GM21526 (cell line): ENCODE results near the gene NDUFA8.

Source experiments
- ATAC-seq: cut with Tn5 transposase; IDR thresholded peaks from one replicate; pipeline ENCODE4 v1.9.1; 2021; ENCODE audit warnings: moderate library complexity; ENCODE audit not compliant: unreplicated experiment, low FRiP score

Gene NDUFA8

GRCh38 chr9:122140368-122141193, 19.0 kb downstream of the NDUFA8 start:
- no peak for ATAC-seq

DNA sequence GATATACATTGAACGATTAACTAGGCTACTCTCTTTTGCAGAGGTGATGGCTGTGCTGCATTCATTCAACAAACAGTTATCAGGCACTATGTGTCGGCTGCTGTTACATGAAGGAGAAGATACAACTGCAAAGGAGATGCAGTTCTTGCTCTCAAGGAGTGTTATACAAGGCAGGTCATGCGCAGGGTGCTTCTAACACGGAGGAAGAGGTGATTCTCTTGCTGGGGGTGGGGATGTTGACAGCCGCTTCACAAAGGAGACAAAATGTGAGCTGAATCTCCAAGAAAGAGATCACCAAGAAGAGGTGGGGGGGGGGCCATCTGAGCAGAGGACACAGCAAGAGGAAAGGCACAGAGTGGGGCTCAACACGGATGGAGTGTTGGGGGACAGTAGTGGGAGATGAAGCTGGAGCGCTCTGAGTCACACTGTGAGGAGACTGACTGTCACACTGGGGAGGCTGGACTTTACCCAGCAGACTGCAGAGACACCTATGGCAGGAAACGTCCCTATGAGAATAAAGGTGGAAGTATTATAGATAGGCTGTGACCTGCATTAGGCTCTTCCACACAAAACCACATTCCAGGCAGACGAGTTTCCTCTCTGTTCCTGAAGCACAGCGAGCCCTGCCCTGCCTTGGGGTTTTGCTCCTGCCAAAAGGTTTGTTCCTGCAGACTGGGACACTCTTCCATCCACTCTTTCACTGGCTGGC, 20.9 kb downstream of the NDUFA8 start:
- ATAC-seq, result no peak

DNA sequence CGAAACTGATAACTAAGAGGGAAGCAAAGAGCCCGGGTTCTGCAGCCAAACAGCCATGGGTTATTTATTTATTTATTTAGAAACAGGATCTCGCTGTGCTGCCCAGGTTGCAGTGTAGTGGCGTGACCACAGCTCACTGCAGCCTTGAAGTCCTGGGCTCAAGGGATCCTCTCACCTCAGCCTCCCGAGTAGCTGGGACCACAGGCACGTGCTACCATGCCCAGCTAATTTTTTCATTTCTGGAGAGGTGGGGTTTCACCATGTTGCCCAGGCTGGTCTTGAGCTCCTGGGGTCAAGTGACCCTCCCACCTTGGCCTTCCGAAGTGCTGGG, 24.1 kb downstream of the NDUFA8 start:
- no peak for ATAC-seq

DNA sequence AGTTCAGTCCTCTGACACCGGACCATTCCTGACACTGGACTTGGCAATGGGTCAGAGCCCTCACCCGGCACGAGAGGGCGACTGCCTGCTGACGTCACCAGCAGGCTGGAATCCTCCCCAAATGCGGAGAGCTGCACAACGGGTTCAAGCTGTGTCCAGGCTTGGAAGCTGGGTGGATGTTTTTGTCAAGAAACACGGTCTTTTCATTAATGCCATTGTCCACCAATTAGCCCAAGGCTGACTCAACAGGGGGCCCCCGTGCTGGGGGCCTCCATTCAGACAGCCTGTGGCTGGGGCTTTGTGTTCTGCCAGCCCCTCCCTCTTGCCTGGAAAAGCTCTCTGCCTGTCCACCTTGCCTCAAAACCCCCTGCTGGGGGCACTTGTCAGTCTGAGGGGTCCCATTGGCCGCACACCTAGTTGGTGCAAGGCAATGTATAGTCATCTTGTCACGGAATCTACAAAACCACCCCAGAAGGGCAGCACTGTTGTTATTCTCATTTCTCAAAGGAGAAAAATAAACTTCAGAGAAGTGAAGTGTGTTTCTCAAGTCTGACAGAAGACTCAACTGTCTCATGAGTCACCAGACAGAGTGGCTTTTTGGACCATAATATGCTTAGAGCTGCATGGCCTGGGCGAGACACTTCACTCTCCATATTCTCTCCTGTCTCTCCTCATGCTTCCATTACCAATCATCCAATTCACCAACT, 24.6 kb downstream of the NDUFA8 start:
- ATAC-seq, result no peak

GRCh38 chr9:122133984-122134535, 25.5 kb downstream of the NDUFA8 start:
- no peak for ATAC-seq

GRCh38 chr9:122133263-122133983, 26.2 kb downstream of the NDUFA8 start:
- no peak for ATAC-seq

GRCh38 chr9:122132539-122132938, 27.0 kb downstream of the NDUFA8 start:
- ATAC-seq, result no peak

DNA sequence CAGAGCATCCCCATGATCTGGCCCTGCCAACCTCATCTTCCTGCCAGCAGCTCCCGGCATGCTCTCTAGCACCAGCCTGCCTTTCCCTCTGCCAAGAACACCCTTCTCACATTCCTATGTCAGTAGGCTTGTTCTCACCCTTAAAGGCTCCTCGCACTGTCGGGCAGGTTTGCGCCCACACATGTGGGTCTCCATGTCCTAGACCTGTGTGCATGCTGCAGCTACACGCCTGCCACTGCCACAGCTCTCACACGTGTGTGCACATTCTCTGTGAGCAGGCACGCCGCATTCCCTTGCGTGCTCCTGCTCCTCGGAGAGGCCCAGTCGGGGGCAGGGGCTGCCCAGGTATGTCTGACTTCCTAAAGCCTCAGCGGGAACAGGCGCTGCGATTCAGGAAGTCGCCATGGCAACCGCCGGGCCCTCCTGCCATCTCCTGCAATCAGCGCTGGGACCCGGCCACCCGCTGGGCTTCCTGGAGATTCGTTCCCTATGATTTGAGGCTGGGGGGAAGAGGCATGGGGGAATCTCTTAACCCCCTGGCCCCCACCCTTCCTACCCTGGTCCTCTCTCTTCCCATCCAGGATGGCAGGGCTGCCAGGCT, 28.1 kb downstream of the NDUFA8 start:
- ATAC-seq, result no peak

DNA sequence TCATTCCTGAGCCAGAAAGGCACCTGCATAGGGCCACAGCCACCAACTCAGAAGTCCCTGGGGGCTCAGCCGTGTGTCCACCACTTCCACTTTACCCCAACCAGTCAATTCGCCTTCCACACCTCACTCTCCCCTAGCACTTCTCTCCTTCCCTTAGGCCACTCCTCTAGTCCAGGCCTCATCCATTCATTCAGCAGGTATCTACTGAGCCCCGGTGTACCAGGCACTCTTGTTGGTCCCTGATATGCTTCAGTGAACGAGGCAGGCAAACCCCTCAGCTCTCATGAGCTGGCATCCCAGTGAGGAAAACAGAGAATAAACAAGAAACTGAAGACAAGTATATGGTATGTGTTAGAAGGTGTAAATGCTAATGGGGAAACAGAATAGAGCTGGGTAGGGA, 28.7 kb downstream of the NDUFA8 start:
- ATAC-seq, result no peak

GRCh38 chr9:122129969-122130368, 29.6 kb downstream of the NDUFA8 start:
- ATAC-seq, result no peak

GRCh38 chr9:122128969-122129343, 30.6 kb downstream of the NDUFA8 start:
- no peak for ATAC-seq

- ATAC-seq, result no peak
These were observed 31.3 kb downstream of the NDUFA8 start for GRCh38 chr9:122128007-122128968.

DNA sequence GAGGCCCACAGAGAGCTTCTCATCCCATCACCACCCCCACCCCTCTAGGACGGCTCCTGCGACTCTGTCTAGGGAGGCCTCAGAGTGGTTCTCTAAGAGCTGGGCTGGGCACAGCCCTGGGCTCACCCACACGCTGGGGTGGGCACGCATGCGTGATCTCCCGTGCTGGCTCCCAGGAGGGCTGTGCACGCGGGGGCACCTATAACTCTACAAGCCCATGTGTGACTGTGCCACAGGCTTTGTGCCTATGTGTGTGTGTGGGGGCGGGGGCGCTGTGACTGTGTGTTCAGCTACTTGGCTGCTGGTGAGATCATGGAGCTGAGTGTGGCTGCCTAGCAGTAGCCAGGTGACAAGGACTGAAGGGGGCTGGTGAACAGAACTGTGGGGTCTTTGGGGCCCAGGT, 32.2 kb downstream of the NDUFA8 start:
- ATAC-seq, result no peak

GRCh38 chr9:122126331-122127261, 33.0 kb downstream of the NDUFA8 start:
- no peak for ATAC-seq

DNA sequence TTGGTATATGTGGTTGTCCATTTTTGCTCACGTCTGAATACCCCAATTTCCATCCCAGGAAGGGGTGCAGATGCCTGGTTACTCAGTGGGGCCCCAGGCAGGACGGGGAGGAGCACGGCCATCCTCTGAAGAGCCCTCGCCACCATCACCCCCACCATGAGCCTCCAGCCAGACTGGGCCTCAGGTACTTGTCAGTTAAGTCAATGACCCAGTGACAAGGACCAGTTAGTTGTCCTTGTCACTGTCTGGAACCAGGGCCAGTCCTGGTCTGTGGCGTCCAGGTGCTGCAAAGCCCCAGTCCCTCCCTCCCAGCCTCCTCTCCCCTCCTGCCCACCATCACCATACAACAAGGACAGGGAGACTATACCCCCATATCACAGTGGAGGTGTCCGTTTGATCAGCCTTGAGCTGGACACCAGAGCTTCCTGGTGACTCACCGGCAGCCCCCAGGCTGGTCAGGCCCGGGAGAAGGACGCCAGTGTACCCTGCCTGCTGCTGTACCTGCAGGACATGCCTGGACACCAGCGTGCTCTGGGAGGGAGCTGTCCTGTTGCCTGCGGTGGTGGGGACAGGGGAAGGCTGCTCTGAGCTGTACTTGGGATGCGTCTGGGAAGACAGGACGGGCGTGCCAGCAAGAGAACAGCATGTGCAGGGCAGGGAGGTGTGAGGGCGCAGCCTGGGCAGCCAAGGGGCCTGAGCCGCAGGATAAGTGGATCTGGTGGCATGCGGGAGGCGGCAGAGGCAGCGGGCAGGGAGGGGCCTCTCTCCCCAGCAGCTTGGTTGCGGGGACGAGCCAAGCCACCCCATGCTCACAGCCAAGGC, 33.9 kb downstream of the NDUFA8 start:
- no peak for ATAC-seq

DNA sequence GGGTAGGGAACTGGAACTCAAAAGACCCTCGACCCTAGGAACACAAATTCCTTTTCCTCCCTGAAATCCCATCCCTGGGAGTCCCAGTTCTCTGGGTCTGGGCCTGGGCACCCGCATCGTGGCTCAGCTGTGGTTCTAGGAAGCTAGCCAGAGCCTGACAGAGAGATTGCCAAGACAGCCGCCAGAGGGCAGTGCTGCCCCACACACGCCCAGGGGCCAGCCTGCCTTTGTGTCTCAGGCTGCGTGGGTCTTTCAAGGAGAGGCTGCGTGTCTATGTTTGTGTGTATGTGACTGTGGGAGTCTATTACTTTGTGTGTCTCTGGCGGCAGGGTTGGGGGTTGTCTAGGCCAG, 34.4 kb downstream of the NDUFA8 start:
- ATAC-seq, result no peak

- no peak for ATAC-seq
These were observed 35.1 kb downstream of the NDUFA8 start for GRCh38 chr9:122124528-122124927.
